HEK293 (cell line): ENCODE results near the gene CYS1.

Experiments
- CTCF ChIA-PET: fragments of 350-600 bp; formaldehyde crosslinking; extraction: SDS; loops from one replicate; lab custom pipeline; 2021; ENCODE audit warnings: antibody characterized with exemption; lab: Yijun Ruan, JAX
- POLR2A ChIA-PET: fragments of 300-600 bp; formaldehyde crosslinking; extraction: SDS; loops from one replicate; lab custom pipeline; 2020; ENCODE audit warnings: antibody characterized with exemption, inconsistent platforms; lab: Yijun Ruan, JAX
- H3K27ac ChIP-seq: fragments of 200-500 bp; sonication (Bioruptor generic); 2 replicates; pipeline ENCODE4 v1.5.1; 2014; ENCODE audit warnings: low read depth, low read length, control low read depth, inconsistent platforms; ENCODE audit errors: extremely low read depth
- H3K36me3 ChIP-seq, 2 experiments: fragments of 200-500 bp in 1 of 2; sonication (Bioruptor generic) in 1 of 2; 1 replicate in 1 of 2; 2 replicates in 1 of 2; pipeline ENCODE4 v1.5.1; 2014 to 2017; ENCODE audit warnings: inconsistent platforms in 2 of 2, low read length in 2 of 2; ENCODE audit not compliant: control insufficient read depth in 2 of 2, insufficient read depth in 1 of 2
- H3K4me1 ChIP-seq: fragments of 200-500 bp; sonication (Bioruptor generic); 2 replicates; pipeline ENCODE4 v1.5.1; 2014; ENCODE audit warnings: mild to moderate bottlenecking, low read length, inconsistent platforms; ENCODE audit not compliant: control insufficient read depth, insufficient read depth
- H3K4me3 ChIP-seq: 2 replicates; pipeline ENCODE4 v1.5.1; 2011; ENCODE audit warnings: low read depth, mild to moderate bottlenecking, control low read depth, low read length, moderate library complexity
- H3K9me3 ChIP-seq: fragments of 200-500 bp; sonication (Bioruptor generic); 2 replicates; pipeline ENCODE4 v1.5.1; 2014; ENCODE audit warnings: low read depth, low read length, inconsistent platforms; ENCODE audit not compliant: control insufficient read depth, insufficient read depth
- AEBP2 ChIP-seq: fragments of 450-650 bp; formaldehyde crosslinking; IDR thresholded peaks from 2 replicates; pipeline ENCODE4 v1.5.1; 2016; ENCODE audit warnings: missing biosample characterization, missing genetic modification characterization, borderline replicate concordance
- ATF2 ChIP-seq: fragments of 450-650 bp; formaldehyde crosslinking; IDR thresholded peaks from 2 replicates; pipeline ENCODE4 v1.5.1; 2016; ENCODE audit warnings: missing biosample characterization, missing genetic modification characterization, low read depth
- GLIS2 ChIP-seq: fragments of 450-650 bp; formaldehyde crosslinking; IDR thresholded peaks from 2 replicates; pipeline ENCODE4 v1.5.1; 2016; ENCODE audit warnings: missing biosample characterization, missing genetic modification characterization
- INSM2 ChIP-seq: fragments of 450-650 bp; formaldehyde crosslinking; IDR thresholded peaks from 2 replicates; pipeline ENCODE4 v1.5.1; 2016; ENCODE audit warnings: missing biosample characterization, missing genetic modification characterization
- MYNN ChIP-seq: fragments of 450-650 bp; formaldehyde crosslinking; IDR thresholded peaks from 2 replicates; pipeline ENCODE4 v1.5.1; 2016; ENCODE audit warnings: missing biosample characterization, missing genetic modification characterization, borderline replicate concordance
- WT1 ChIP-seq: fragments of 450-650 bp; formaldehyde crosslinking; IDR thresholded peaks from 2 replicates; pipeline ENCODE4 v1.5.1; 2016; ENCODE audit warnings: missing biosample characterization, missing genetic modification characterization
- ZNF112 ChIP-seq: fragments of 450-650 bp; formaldehyde crosslinking; IDR thresholded peaks from 2 replicates; pipeline ENCODE4 v1.5.0; 2017; ENCODE audit warnings: missing biosample characterization, missing genetic modification characterization
- ZNF155 ChIP-seq: fragments of 450-650 bp; formaldehyde crosslinking; IDR thresholded peaks from 2 replicates; pipeline ENCODE4 v1.5.1; 2016; ENCODE audit warnings: missing biosample characterization, missing genetic modification characterization
- ZNF157 ChIP-seq: fragments of 450-650 bp; formaldehyde crosslinking; IDR thresholded peaks from 2 replicates; pipeline ENCODE4 v1.5.1; 2016; ENCODE audit warnings: missing biosample characterization, missing genetic modification characterization
- ZNF184 ChIP-seq: fragments of 450-650 bp; IDR thresholded peaks from 2 replicates; pipeline ENCODE4 v1.5.1; 2018; ENCODE audit warnings: missing biosample characterization, mild to moderate bottlenecking, missing genetic modification characterization
- ZNF214 ChIP-seq: fragments of 450-650 bp; formaldehyde crosslinking; IDR thresholded peaks from 2 replicates; pipeline ENCODE4 v1.5.1; 2017; ENCODE audit warnings: missing biosample characterization, mild to moderate bottlenecking, missing genetic modification characterization, borderline replicate concordance
- ZNF223 ChIP-seq: fragments of 450-650 bp; formaldehyde crosslinking; IDR thresholded peaks from 2 replicates; pipeline ENCODE4 v1.5.1; 2016; ENCODE audit warnings: missing biosample characterization, missing genetic modification characterization
- ZNF266 ChIP-seq: fragments of 450-650 bp; formaldehyde crosslinking; IDR thresholded peaks from 2 replicates; pipeline ENCODE4 v1.5.1; 2016; ENCODE audit warnings: missing biosample characterization, missing genetic modification characterization, low read depth
- ZNF274 ChIP-seq, 2 experiments: fragments of 200-500 bp in 1 of 2; fragments of 450-650 bp in 1 of 2; sonication (Bioruptor generic) in 1 of 2; formaldehyde crosslinking in 1 of 2; IDR thresholded peaks; 2 replicates each; pipeline versions ENCODE4 v1.5.1 to v1.6.1; 2014 to 2016; ENCODE audit warnings: borderline replicate concordance in 1 of 2, inconsistent platforms in 1 of 2, low read length in 1 of 2, missing biosample characterization in 1 of 2, missing genetic modification characterization in 1 of 2
- ZNF280D ChIP-seq: fragments of 450-650 bp; formaldehyde crosslinking; IDR thresholded peaks from 2 replicates; pipeline ENCODE4 v1.5.1; 2016; ENCODE audit warnings: missing biosample characterization, missing genetic modification characterization
- ZNF341 ChIP-seq: fragments of 450-650 bp; formaldehyde crosslinking; IDR thresholded peaks from 2 replicates; pipeline ENCODE4; 2016; ENCODE audit warnings: low read depth, missing biosample characterization, missing genetic modification characterization
- ZNF354C ChIP-seq: fragments of 450-650 bp; formaldehyde crosslinking; IDR thresholded peaks from 2 replicates; pipeline ENCODE4 v1.5.1; 2016; ENCODE audit warnings: missing biosample characterization, missing genetic modification characterization, low read depth, borderline replicate concordance
- ZNF48 ChIP-seq: fragments of 450-650 bp; formaldehyde crosslinking; IDR thresholded peaks from 2 replicates; pipeline ENCODE4 v1.5.1; 2016; ENCODE audit warnings: missing biosample characterization, missing genetic modification characterization
- ZNF488 ChIP-seq: fragments of 450-650 bp; formaldehyde crosslinking; IDR thresholded peaks from 2 replicates; pipeline ENCODE4 v1.5.1; 2016; ENCODE audit warnings: missing biosample characterization, missing genetic modification characterization
- ZNF510 ChIP-seq: fragments of 450-650 bp; formaldehyde crosslinking; IDR thresholded peaks from 2 replicates; pipeline ENCODE4 v1.5.1; 2018; ENCODE audit warnings: mild to moderate bottlenecking, missing genetic modification characterization, missing biosample characterization; ENCODE audit not compliant: insufficient replicate concordance
- ZNF629 ChIP-seq: fragments of 450-650 bp; formaldehyde crosslinking; IDR thresholded peaks from 2 replicates; pipeline ENCODE4 v1.5.1; 2017; ENCODE audit warnings: missing biosample characterization, missing genetic modification characterization
- ZNF677 ChIP-seq: fragments of 450-650 bp; IDR thresholded peaks from 2 replicates; pipeline ENCODE4 v1.5.0; 2018; ENCODE audit warnings: missing biosample characterization, mild to moderate bottlenecking, missing genetic modification characterization, moderate library complexity
- ZNF747 ChIP-seq: fragments of 450-650 bp; formaldehyde crosslinking; IDR thresholded peaks from 2 replicates; pipeline ENCODE4 v1.5.1; 2016; ENCODE audit warnings: missing biosample characterization, missing genetic modification characterization
- ZNF830 ChIP-seq: fragments of 450-650 bp; IDR thresholded peaks from 2 replicates; pipeline ENCODE4 v1.5.0; 2018; ENCODE audit warnings: missing biosample characterization, missing genetic modification characterization, low read depth, mild to moderate bottlenecking, moderate library complexity
- ZSCAN16 ChIP-seq: fragments of 450-650 bp; formaldehyde crosslinking; IDR thresholded peaks from 2 replicates; pipeline ENCODE4 v1.5.1; 2016; ENCODE audit warnings: missing biosample characterization, missing genetic modification characterization
- ZSCAN30 ChIP-seq: fragments of 450-650 bp; IDR thresholded peaks from 2 replicates; pipeline ENCODE4 v1.5.1; 2018; ENCODE audit warnings: missing biosample characterization, mild to moderate bottlenecking, missing genetic modification characterization, moderate library complexity

Gene CYS1, protein sequence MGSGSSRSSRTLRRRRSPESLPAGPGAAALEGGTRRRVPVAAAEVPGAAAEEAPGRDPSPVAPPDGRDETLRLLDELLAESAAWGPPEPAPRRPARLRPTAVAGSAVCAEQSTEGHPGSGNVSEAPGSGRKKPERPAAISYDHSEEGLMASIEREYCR

DNA sequence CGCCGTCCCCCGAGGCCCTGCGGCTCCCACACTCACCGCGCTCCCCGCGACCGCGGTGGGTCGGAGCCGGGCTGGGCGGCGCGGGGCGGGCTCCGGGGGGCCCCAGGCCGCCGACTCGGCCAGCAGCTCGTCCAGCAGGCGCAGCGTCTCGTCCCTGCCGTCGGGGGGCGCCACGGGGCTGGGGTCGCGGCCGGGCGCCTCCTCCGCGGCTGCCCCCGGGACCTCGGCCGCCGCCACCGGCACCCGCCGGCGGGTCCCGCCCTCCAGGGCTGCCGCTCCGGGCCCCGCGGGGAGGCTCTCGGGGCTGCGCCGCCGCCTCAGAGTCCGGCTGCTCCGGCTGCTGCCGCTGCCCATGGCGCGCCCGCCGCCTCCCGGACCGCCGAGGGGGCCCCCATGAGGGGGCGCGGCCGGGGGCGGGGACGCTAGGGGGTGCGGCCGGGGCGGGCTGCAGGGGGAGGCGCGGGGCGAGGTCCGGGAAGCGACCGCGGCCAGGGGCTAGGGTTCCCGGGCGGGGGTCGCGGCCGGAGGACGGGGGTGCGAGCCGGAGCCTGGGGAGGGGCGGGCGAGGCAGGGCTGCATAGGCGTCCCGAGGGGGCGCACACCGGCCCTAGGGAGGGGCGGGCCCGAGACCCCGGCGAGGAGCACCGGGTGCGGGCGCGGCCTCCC lies at the start of gene CYS1:
TSS of gene CYS1 (minus strand) at position 542 of the 666 bp plus-strand sequence. CDS start at position 354, 188 bp downstream.
- TF ChIP-seq INSM2 (no peak), ZNF266 (tag by site-specific recombination) (no peak), ZNF341 (tag by site-specific recombination) (no peak), ZNF677 (tag by site-specific recombination) (no peak), ZNF354C (no peak), ZNF214 (tag by site-specific recombination) (no peak), ZNF112 (no peak), ZNF830 (tag by site-specific recombination) (no peak), ZNF48 (tag by site-specific recombination) (no peak), WT1 (tag by site-specific recombination) (no peak), ZNF629 (tag by site-specific recombination) (no peak), MYNN (tag by site-specific recombination) (no peak), ZNF274 (IDR thresholded peaks at IDR 0.05; ENCODE audit: low read length) (no peak), ZNF274 (tag by site-specific recombination; IDR thresholded peaks at IDR 0.05; ENCODE audit: borderline replicate concordance) (no peak), ZSCAN30 (tag by site-specific recombination) (no peak), AEBP2 (tag by site-specific recombination) (no peak), GLIS2 (tag by site-specific recombination) (no peak), ZNF184 (no peak), ZNF747 (tag by site-specific recombination) (no peak), ZNF157 (tag by site-specific recombination) (no peak)
- Histone ChIP-seq H3K9me3 (no peaks in the 10 kb centered on the region), H3K27ac (peak within 1 kb of the TSS; percentile 49; the same call in 1 of the 2 replicates), H3K4me1 (0 out of 2 replicates have a peak, but pooled peaks cover 11% of the 10 kb centered on the region), H3K4me3 (peak within 1 kb of the TSS; percentile 29), H3K36me3 (no peaks in the 10 kb centered on the region; a peak in 1 of 3 replicates)
- ChIA-PET POLR2A (interaction anchor here (1.0 kb wide), 1 partner anchor 43 kb away, joined by 3 read pairs; the partner anchor contains the start of gene RRM2), CTCF (interaction anchor here (0.6 to 2.4 kb wide), 4 partner anchors 17 to 355 kb away, joined by 3 to 14 read pairs (median 6); no protein-coding TSS in a partner anchor)

- ChIA-PET POLR2A (interaction anchor here (1.0 to 1.2 kb wide), 2 partner anchors 72 to 280 kb away, joined by 4 to 5 read pairs; no protein-coding TSS in a partner anchor), CTCF (interaction anchor here (1.1 to 7.6 kb wide), 5 partner anchors 56 to 306 kb away, joined by 3 to 71 read pairs (median 13); no protein-coding TSS in a partner anchor)
- Histone ChIP-seq H3K4me3 (no peak overlapping the region), H3K9me3 (no peaks in the 10 kb centered on the region), H3K36me3 (peaks cover 46 to 89% of the 10 kb centered on the region in 2 experiments), H3K4me1 (peaks cover 5% of the 10 kb centered on the region; the same call in 1 of the 2 replicates), H3K27ac (no peak overlapping the region)
- no peak for TF ChIP-seq ZNF280D (tag by site-specific recombination)
- TF ChIP-seq ZSCAN16 (tag by site-specific recombination): no peak
- TF ChIP-seq ATF2 (tag by site-specific recombination): no peak
- no peak for TF ChIP-seq ZNF488 (tag by site-specific recombination)
- no peak for TF ChIP-seq ZNF155 (tag by site-specific recombination)
- TF ChIP-seq ZNF223: no peak
- no peak for TF ChIP-seq ZNF510
Observed at GRCh38 chr2:10129490-10129889, 49.3 kb upstream of the CYS1 start.
